ENCODE data around the gene POTEJ.
"Not testable (repeated sequence)": the region's sequence is repeated elsewhere in the genome, so short reads cannot be mapped to it uniquely, and the experiment has no call there.

Gene POTEJ

GRCh38 chr2:130582970-130583369 lies 28.3 kb upstream of the POTEJ start:
- not testable (repeated sequence) for H3K9ac ChIP-seq (ENCODE audit: low read length); H3K9me3 ChIP-seq (ENCODE audit: insufficient read depth, low read length); H3K27ac ChIP-seq (ENCODE audit: low read depth, low read length); H3K4me2 ChIP-seq (ENCODE audit: low read depth, low read length, poor library complexity, severe bottlenecking); H3K4me3 ChIP-seq (ENCODE audit: insufficient read depth, low read length, poor library complexity, severe bottlenecking); H3K9me2 ChIP-seq (replicated peaks; ENCODE audit: insufficient read depth, low read length); H4K20me1 ChIP-seq (ENCODE audit: low read depth, low read length); H3K79me2 ChIP-seq (ENCODE audit: insufficient read depth, low read length); H3F3A ChIP-seq (ENCODE audit: insufficient read depth); H2AFZ ChIP-seq (ENCODE audit: low read depth, low read length, severe bottlenecking); H3K27me3 ChIP-seq (ENCODE audit: low read length); H3K36me3 ChIP-seq (ENCODE audit: low read length)

GRCh38 chr2:130583582-130583981 lies 27.7 kb upstream of the POTEJ start:
- not testable (repeated sequence) for H3K9ac ChIP-seq (ENCODE audit: low read length); H3K4me3 ChIP-seq (ENCODE audit: insufficient read depth, low read length, poor library complexity, severe bottlenecking); H3K9me2 ChIP-seq (replicated peaks; ENCODE audit: insufficient read depth, low read length); H3K27ac ChIP-seq (ENCODE audit: low read depth, low read length); H3K36me3 ChIP-seq (ENCODE audit: low read length); H3K27me3 ChIP-seq (ENCODE audit: low read length); H2AFZ ChIP-seq (ENCODE audit: low read depth, low read length, severe bottlenecking); H3K9me3 ChIP-seq (ENCODE audit: insufficient read depth, low read length); H3K4me2 ChIP-seq (ENCODE audit: low read depth, low read length, poor library complexity, severe bottlenecking); H3F3A ChIP-seq (ENCODE audit: insufficient read depth); H4K20me1 ChIP-seq (ENCODE audit: low read depth, low read length); H3K79me2 ChIP-seq (ENCODE audit: insufficient read depth, low read length)

- not testable (repeated sequence) for H3F3A ChIP-seq (ENCODE audit: insufficient read depth); H3K27me3 ChIP-seq (ENCODE audit: low read length); H2AFZ ChIP-seq (ENCODE audit: low read depth, low read length, severe bottlenecking); H3K4me2 ChIP-seq (ENCODE audit: low read depth, low read length, poor library complexity, severe bottlenecking); H4K20me1 ChIP-seq (ENCODE audit: low read depth, low read length); H3K9ac ChIP-seq (ENCODE audit: low read length); H3K36me3 ChIP-seq (ENCODE audit: low read length); H3K79me2 ChIP-seq (ENCODE audit: insufficient read depth, low read length); H3K27ac ChIP-seq (ENCODE audit: low read depth, low read length); H3K9me2 ChIP-seq (replicated peaks; ENCODE audit: insufficient read depth, low read length); H3K9me3 ChIP-seq (ENCODE audit: insufficient read depth, low read length); H3K4me3 ChIP-seq (ENCODE audit: insufficient read depth, low read length, poor library complexity, severe bottlenecking)
Observed at GRCh38 chr2:130584726-130585125, 26.5 kb upstream of the POTEJ start.

- H2AFZ ChIP-seq (ENCODE audit: low read depth, low read length, severe bottlenecking); H3K36me3 ChIP-seq (ENCODE audit: low read length); H3K4me2 ChIP-seq (ENCODE audit: low read depth, low read length, poor library complexity, severe bottlenecking); H3K9me3 ChIP-seq (ENCODE audit: insufficient read depth, low read length); H4K20me1 ChIP-seq (ENCODE audit: low read depth, low read length); H3K79me2 ChIP-seq (ENCODE audit: insufficient read depth, low read length); H3K27me3 ChIP-seq (ENCODE audit: low read length); H3K9me2 ChIP-seq (replicated peaks; ENCODE audit: insufficient read depth, low read length); H3K4me3 ChIP-seq (ENCODE audit: insufficient read depth, low read length, poor library complexity, severe bottlenecking); H3K9ac ChIP-seq (ENCODE audit: low read length); H3F3A ChIP-seq (ENCODE audit: insufficient read depth); H3K27ac ChIP-seq (ENCODE audit: low read depth, low read length): not testable (repeated sequence)
Observed at GRCh38 chr2:130588688-130589458, 22.4 kb upstream of the POTEJ start.

- not testable (repeated sequence) for H3F3A ChIP-seq (ENCODE audit: insufficient read depth); H3K9me2 ChIP-seq (replicated peaks; ENCODE audit: insufficient read depth, low read length); H3K4me2 ChIP-seq (ENCODE audit: low read depth, low read length, poor library complexity, severe bottlenecking); H3K27me3 ChIP-seq (ENCODE audit: low read length); H4K20me1 ChIP-seq (ENCODE audit: low read depth, low read length); H3K9me3 ChIP-seq (ENCODE audit: insufficient read depth, low read length); H3K79me2 ChIP-seq (ENCODE audit: insufficient read depth, low read length); H3K4me3 ChIP-seq (ENCODE audit: insufficient read depth, low read length, poor library complexity, severe bottlenecking); H3K27ac ChIP-seq (ENCODE audit: low read depth, low read length); H3K36me3 ChIP-seq (ENCODE audit: low read length); H3K9ac ChIP-seq (ENCODE audit: low read length); H2AFZ ChIP-seq (ENCODE audit: low read depth, low read length, severe bottlenecking)
Observed at GRCh38 chr2:130590170-130590841, 20.9 kb upstream of the POTEJ start.

- H3K4me3 ChIP-seq (ENCODE audit: insufficient read depth, low read length, poor library complexity, severe bottlenecking); H3K9me2 ChIP-seq (replicated peaks; ENCODE audit: insufficient read depth, low read length); H3F3A ChIP-seq (ENCODE audit: insufficient read depth); H3K4me2 ChIP-seq (ENCODE audit: low read depth, low read length, poor library complexity, severe bottlenecking); H4K20me1 ChIP-seq (ENCODE audit: low read depth, low read length); H3K9me3 ChIP-seq (ENCODE audit: insufficient read depth, low read length); H3K27me3 ChIP-seq (ENCODE audit: low read length); H3K27ac ChIP-seq (ENCODE audit: low read depth, low read length); H2AFZ ChIP-seq (ENCODE audit: low read depth, low read length, severe bottlenecking); H3K9ac ChIP-seq (ENCODE audit: low read length); H3K36me3 ChIP-seq (ENCODE audit: low read length); H3K79me2 ChIP-seq (ENCODE audit: insufficient read depth, low read length): not testable (repeated sequence)
Observed at GRCh38 chr2:130590842-130591359, 20.3 kb upstream of the POTEJ start.

GRCh38 chr2:130592791-130593414 lies 18.3 kb upstream of the POTEJ start:
- not testable (repeated sequence) for H3K79me2 ChIP-seq (ENCODE audit: insufficient read depth, low read length); H2AFZ ChIP-seq (ENCODE audit: low read depth, low read length, severe bottlenecking); H3K4me3 ChIP-seq (ENCODE audit: insufficient read depth, low read length, poor library complexity, severe bottlenecking); H4K20me1 ChIP-seq (ENCODE audit: low read depth, low read length); H3K36me3 ChIP-seq (ENCODE audit: low read length); H3K27me3 ChIP-seq (ENCODE audit: low read length); H3K9me3 ChIP-seq (ENCODE audit: insufficient read depth, low read length); H3K27ac ChIP-seq (ENCODE audit: low read depth, low read length); H3K9ac ChIP-seq (ENCODE audit: low read length); H3K4me2 ChIP-seq (ENCODE audit: low read depth, low read length, poor library complexity, severe bottlenecking); H3K9me2 ChIP-seq (replicated peaks; ENCODE audit: insufficient read depth, low read length); H3F3A ChIP-seq (ENCODE audit: insufficient read depth)

GRCh38 chr2:130594011-130594410 lies 17.2 kb upstream of the POTEJ start:
- H3K9me2 ChIP-seq (replicated peaks; ENCODE audit: insufficient read depth, low read length); H3K4me3 ChIP-seq (ENCODE audit: insufficient read depth, low read length, poor library complexity, severe bottlenecking); H3K9ac ChIP-seq (ENCODE audit: low read length); H3K27ac ChIP-seq (ENCODE audit: low read depth, low read length); H2AFZ ChIP-seq (ENCODE audit: low read depth, low read length, severe bottlenecking); H3F3A ChIP-seq (ENCODE audit: insufficient read depth); H4K20me1 ChIP-seq (ENCODE audit: low read depth, low read length); H3K36me3 ChIP-seq (ENCODE audit: low read length); H3K27me3 ChIP-seq (ENCODE audit: low read length); H3K79me2 ChIP-seq (ENCODE audit: insufficient read depth, low read length); H3K4me2 ChIP-seq (ENCODE audit: low read depth, low read length, poor library complexity, severe bottlenecking); H3K9me3 ChIP-seq (ENCODE audit: insufficient read depth, low read length): not testable (repeated sequence)

Measured in SU-DHL-6 (cell line).